GM12878 (cell line): ENCODE data around the gene STARD10. TPM values are rescaled to one million over a fixed set of nuclear protein-coding genes. Genes with fewer than 3 reads are reported as not detected.

Experiments
- CREB1 ChIP-seq: IDR thresholded peaks from 2 replicates; pipeline ENCODE4 v1.6.1; 2012; ENCODE audit warnings: low read depth, mild to moderate bottlenecking, inconsistent platforms
- EED ChIP-seq: sonication (generic); IDR thresholded peaks from 2 replicates; pipeline ENCODE4 v1.6.1; 2016; ENCODE audit warnings: antibody characterized with exemption, low read depth
- ESRRA ChIP-seq: IDR thresholded peaks from 2 replicates; pipeline ENCODE4 v1.6.1; 2012; ENCODE audit warnings: mild to moderate bottlenecking, low read length, improper control_type of control experiment
- GABPA ChIP-seq: IDR thresholded peaks from 2 replicates; pipeline ENCODE4 v1.6.1; 2014; ENCODE audit warnings: antibody characterized with exemption, low read depth, mild to moderate bottlenecking, inconsistent platforms
- IRF3 ChIP-seq: fragments of 450-650 bp; IDR thresholded peaks from 2 replicates; pipeline ENCODE4 v1.6.1; 2014; ENCODE audit warnings: mild to moderate bottlenecking
- MXI1 ChIP-seq: fragments of 150-350 bp; IDR thresholded peaks from 2 replicates; pipeline ENCODE4 v1.6.1; 2011; ENCODE audit warnings: low read depth, mild to moderate bottlenecking, inconsistent platforms, low read length, improper control_type of control experiment
- MYB ChIP-seq: fragments of 150-350 bp; IDR thresholded peaks from 2 replicates; pipeline ENCODE4 v1.6.1; 2014; ENCODE audit warnings: mild to moderate bottlenecking, low read depth, low read length, borderline replicate concordance
- NFXL1 ChIP-seq: fragments of 450-650 bp; IDR thresholded peaks from 2 replicates; pipeline ENCODE4 v1.6.1; 2017; ENCODE audit warnings: antibody characterized with exemption, mild to moderate bottlenecking, borderline replicate concordance
- PAX5 ChIP-seq: IDR thresholded peaks from 2 replicates; pipeline ENCODE4 v1.6.1; 2011; ENCODE audit warnings: low read depth, low read length, borderline replicate concordance
- POLR2AphosphoS5 ChIP-seq: IDR thresholded peaks from 2 replicates; pipeline ENCODE4 v1.6.1; 2011; ENCODE audit warnings: mild to moderate bottlenecking, low read length, inconsistent platforms
- POU2F2 ChIP-seq: IDR thresholded peaks from 3 replicates; pipeline ENCODE4 v1.6.1; 2011; ENCODE audit warnings: low read depth, mild to moderate bottlenecking, low read length, borderline replicate concordance
- RELB ChIP-seq: fragments of 450-650 bp; IDR thresholded peaks from 2 replicates; pipeline ENCODE4 v1.6.1; 2017; ENCODE audit warnings: low read depth, mild to moderate bottlenecking, moderate library complexity
- SMC3 ChIP-seq: IDR thresholded peaks from 2 replicates; pipeline ENCODE4 v1.6.1; 2011; ENCODE audit warnings: low read length, improper control_type of control experiment, borderline replicate concordance
- SREBF2 ChIP-seq: IDR thresholded peaks from 2 replicates; pipeline ENCODE4 v1.6.1; 2012; ENCODE audit warnings: mild to moderate bottlenecking, low read length
- ZNF217 ChIP-seq: fragments of 450-650 bp; IDR thresholded peaks from 2 replicates; pipeline ENCODE4 v1.6.1; 2017; ENCODE audit warnings: antibody characterized with exemption, mild to moderate bottlenecking
- polyA plus RNA-seq, 11 experiments: library from polyadenylated mRNA; depleted of rRNA in 4 of 11; unstranded in 6 of 11; stranded (reverse) in 5 of 11; fragments of >200 nt; fragmentation: Nextera tagmentation in 4 of 11; fragmentation: Illumina TruSeq in 1 of 11; extraction: Ambion mirVana in 4 of 11; extraction: Trizol in 1 of 11; gene quantifications; 1 replicate in 1 of 11; 2 replicates in 10 of 11; pipeline versions ENCODE4 v1.2.1 to v1.2.3, GENCODE V29; 2011 to 2016; ENCODE audit warnings: inconsistent platforms in 2 of 11, missing spikeins in 2 of 11, low read depth in 1 of 11
- total RNA-seq, 4 experiments: library from RNA; depleted of rRNA in 3 of 4; stranded (reverse); fragments of >200 nt in 3 of 4; fragmentation: Illumina TruSeq in 1 of 4; extraction: Trizol in 1 of 4; gene quantifications; 2 replicates each; pipeline versions ENCODE4 v1.2.1 to v1.2.3, GENCODE V29; 2013 to 2021
- TF ChIP-seq, protein P1 (sequence below): fragments of 450-650 bp; formaldehyde crosslinking; IDR thresholded peaks from 2 replicates; pipeline ENCODE4 v1.5.0; 2022; ENCODE audit warnings: mild to moderate bottlenecking, missing genetic modification characterization
- TF ChIP-seq, protein P2 (sequence below): fragments of 450-650 bp; IDR thresholded peaks from 2 replicates; pipeline ENCODE4 v1.6.1; 2017; ENCODE audit warnings: mild to moderate bottlenecking, low read depth, inconsistent platforms; ENCODE audit not compliant: poor library complexity, severe bottlenecking

Gene STARD10
- total and polyA plus RNA-seq, 10 of the 15 experiments (the other 5 are each of a cell fraction or from before 2014, with no cell fraction given) = 0.15 to 43.2 (median 23.1) TPM

DNA sequence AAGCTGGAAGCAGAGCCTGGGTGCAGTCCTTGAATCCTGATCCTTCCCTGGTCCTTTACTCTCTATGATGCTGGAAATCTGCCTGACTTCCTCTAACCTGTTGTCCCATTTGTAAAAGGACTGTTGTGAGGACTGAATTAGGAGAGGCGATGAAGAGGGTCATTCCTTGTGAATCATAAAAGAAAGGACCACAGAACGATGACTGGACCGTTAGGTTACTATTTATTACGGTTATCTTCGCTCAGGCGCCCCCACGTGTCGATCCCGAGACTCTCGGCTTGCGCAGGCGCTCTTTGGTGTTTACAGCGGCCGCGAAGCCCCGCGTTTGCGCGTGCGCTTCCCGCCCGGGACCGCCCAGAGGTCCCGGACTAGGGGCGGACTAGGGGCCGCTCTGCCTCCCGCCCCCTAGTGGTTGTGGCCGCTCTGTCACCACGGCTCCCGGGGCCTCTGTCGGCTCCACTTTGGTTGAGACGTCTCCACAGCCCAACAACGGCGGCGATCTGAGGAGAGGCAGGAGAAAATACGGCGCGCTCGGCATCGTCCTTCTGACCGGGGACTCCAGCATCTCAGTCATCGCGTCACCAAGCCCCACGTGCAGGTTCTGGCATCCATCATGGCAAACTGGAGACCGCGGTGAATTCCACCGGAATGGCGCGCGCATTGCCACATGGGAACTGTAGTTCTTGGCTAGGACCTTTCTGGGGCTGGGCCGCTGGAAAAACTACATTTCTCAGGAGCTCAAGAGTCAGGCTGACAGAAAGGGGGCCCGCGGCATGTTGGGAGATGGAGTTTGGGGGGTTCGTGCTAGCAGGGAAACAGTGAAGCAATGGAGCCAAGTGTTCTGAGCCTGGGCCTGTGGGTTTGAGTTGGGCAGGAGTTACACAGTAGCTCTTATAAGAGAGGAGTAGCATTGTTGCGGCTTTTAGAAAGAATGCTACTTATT lies at the start of gene STARD10 (continued):
- TF ChIP-seq MYB (no peak), SMC3 (peak; percentile 74), EED (no peak), GABPA (peak; percentile 81; the same call in 1 of the 2 replicates), SREBF2 (peak; percentile 21; the same call in 1 of the 2 replicates), RELB (peak; percentile 98), POU2F2 (no peak; the same call in 2 of the 3 replicates), ESRRA (peak; percentile 38; the same call in 1 of the 2 replicates), ZNF217 (no peak), MXI1 (peak; percentile 64), POLR2AphosphoS5 (peak; percentile 59; the same call in 1 of the 2 replicates), PAX5 (peak; percentile 17; the same call in 1 of the 2 replicates), IRF3 (no peak), NFXL1 (no peak), CREB1 (peak; percentile 74)
- TF ChIP-seq, protein P1, sequence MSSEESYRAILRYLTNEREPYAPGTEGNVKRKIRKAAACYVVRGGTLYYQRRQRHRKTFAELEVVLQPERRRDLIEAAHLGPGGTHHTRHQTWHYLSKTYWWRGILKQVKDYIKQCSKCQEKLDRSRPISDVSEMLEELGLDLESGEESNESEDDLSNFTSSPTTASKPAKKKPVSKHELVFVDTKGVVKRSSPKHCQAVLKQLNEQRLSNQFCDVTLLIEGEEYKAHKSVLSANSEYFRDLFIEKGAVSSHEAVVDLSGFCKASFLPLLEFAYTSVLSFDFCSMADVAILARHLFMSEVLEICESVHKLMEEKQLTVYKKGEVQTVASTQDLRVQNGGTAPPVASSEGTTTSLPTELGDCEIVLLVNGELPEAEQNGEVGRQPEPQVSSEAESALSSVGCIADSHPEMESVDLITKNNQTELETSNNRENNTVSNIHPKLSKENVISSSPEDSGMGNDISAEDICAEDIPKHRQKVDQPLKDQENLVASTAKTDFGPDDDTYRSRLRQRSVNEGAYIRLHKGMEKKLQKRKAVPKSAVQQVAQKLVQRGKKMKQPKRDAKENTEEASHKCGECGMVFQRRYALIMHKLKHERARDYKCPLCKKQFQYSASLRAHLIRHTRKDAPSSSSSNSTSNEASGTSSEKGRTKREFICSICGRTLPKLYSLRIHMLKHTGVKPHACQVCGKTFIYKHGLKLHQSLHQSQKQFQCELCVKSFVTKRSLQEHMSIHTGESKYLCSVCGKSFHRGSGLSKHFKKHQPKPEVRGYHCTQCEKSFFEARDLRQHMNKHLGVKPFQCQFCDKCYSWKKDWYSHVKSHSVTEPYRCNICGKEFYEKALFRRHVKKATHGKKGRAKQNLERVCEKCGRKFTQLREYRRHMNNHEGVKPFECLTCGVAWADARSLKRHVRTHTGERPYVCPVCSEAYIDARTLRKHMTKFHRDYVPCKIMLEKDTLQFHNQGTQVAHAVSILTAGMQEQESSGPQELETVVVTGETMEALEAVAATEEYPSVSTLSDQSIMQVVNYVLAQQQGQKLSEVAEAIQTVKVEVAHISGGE = no peak
- TF ChIP-seq, protein P2, sequence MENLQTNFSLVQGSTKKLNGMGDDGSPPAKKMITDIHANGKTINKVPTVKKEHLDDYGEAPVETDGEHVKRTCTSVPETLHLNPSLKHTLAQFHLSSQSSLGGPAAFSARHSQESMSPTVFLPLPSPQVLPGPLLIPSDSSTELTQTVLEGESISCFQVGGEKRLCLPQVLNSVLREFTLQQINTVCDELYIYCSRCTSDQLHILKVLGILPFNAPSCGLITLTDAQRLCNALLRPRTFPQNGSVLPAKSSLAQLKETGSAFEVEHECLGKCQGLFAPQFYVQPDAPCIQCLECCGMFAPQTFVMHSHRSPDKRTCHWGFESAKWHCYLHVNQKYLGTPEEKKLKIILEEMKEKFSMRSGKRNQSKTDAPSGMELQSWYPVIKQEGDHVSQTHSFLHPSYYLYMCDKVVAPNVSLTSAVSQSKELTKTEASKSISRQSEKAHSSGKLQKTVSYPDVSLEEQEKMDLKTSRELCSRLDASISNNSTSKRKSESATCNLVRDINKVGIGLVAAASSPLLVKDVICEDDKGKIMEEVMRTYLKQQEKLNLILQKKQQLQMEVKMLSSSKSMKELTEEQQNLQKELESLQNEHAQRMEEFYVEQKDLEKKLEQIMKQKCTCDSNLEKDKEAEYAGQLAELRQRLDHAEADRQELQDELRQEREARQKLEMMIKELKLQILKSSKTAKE = peak; percentile 57
